H1 (cell line): Measurements from ENCODE around the gene ARHGAP42. TPM values are rescaled to one million over a fixed set of nuclear protein-coding genes. Genes with fewer than 3 reads are reported as not detected.

Experiments
- CTCF ChIA-PET: fragments of 300-600 bp; sonication (Branson Sonifier 250); formaldehyde crosslinking; loops from one replicate; lab custom pipeline; 2021; ENCODE audit not compliant: partially characterized antibody; lab: Charles Lee
- POLR2A ChIA-PET: fragments of 300-600 bp; sonication (Branson Sonifier 250); formaldehyde crosslinking; loops from one replicate; lab custom pipeline; 2021; ENCODE audit warnings: inconsistent platforms; ENCODE audit not compliant: partially characterized antibody; lab: Charles Lee
- DNase-seq, 2 experiments: peaks; one replicate each; pipeline versions ENCODE4 v3.0.0 to v3.0.0-alpha.2; 2010 to 2022; ENCODE audit warnings: low spot score in 2 of 2, low read depth in 1 of 2, mixed read lengths in 1 of 2
- FAIRE-seq: peaks from 2 replicates; lab custom pipeline; 2011; peaks lifted over from hg19 to GRCh38; lab: Jason Lieb, UNC
- H2AFZ ChIP-seq: 2 replicates; pipeline ENCODE4 v1.8.1; 2012; ENCODE audit warnings: low read length, inconsistent platforms
- H2AK5ac ChIP-seq: 2 replicates; pipeline ENCODE4 v1.6.1; 2013; ENCODE audit warnings: low read depth, low read length
- H2BK120ac ChIP-seq: replicated peaks from 2 replicates; pipeline ENCODE3; 2013; ENCODE audit warnings: low read depth, low read length, inconsistent platforms
- H2BK12ac ChIP-seq: 2 replicates; pipeline ENCODE4 v1.6.1; 2013; ENCODE audit warnings: low read depth, low read length
- H2BK15ac ChIP-seq: 2 replicates; pipeline ENCODE4 v1.6.1; 2013; ENCODE audit warnings: low read length
- H2BK20ac ChIP-seq: 2 replicates; pipeline ENCODE4 v1.6.1; 2013; ENCODE audit warnings: low read length
- H2BK5ac ChIP-seq: 2 replicates; pipeline ENCODE4 v1.6.1; 2013; ENCODE audit warnings: low read depth, low read length
- H3K14ac ChIP-seq: 2 replicates; pipeline ENCODE4 v1.6.1; 2013; ENCODE audit warnings: inconsistent platforms; ENCODE audit not compliant: insufficient read length
- H3K18ac ChIP-seq: 2 replicates; pipeline ENCODE4 v1.6.1; 2013; ENCODE audit warnings: low read length; ENCODE audit errors: extremely low read depth
- H3K23ac ChIP-seq: 2 replicates; pipeline ENCODE4 v1.6.1; 2013; ENCODE audit warnings: inconsistent platforms; ENCODE audit not compliant: insufficient read length
- H3K23me2 ChIP-seq: 2 replicates; pipeline ENCODE4 v1.6.1; 2013; ENCODE audit warnings: low read depth, low read length
- H3K27ac ChIP-seq: 2 replicates; pipeline ENCODE4 v1.6.1; 2011; ENCODE audit warnings: low read depth, low read length, inconsistent platforms
- H3K27me3 ChIP-seq, 4 experiments: replicated peaks in 1 of 4; 1 replicate in 1 of 4; 2 replicates in 3 of 4; pipeline versions ENCODE4 v1.6.1 to v1.8.1; 2011 to 2013; ENCODE audit warnings: low read length in 3 of 4, mild to moderate bottlenecking in 3 of 4, inconsistent platforms in 2 of 4, mixed read lengths in 2 of 4, moderate library complexity in 1 of 4; ENCODE audit not compliant: control insufficient read depth in 3 of 4, insufficient read depth in 3 of 4; ENCODE audit errors: extremely low read depth in 1 of 4
- H3K36me3 ChIP-seq, 4 experiments: 2 replicates each; pipeline versions ENCODE4 v1.6.1 to v1.8.1; 2011 to 2013; ENCODE audit warnings: mild to moderate bottlenecking in 4 of 4, low read length in 3 of 4, moderate library complexity in 2 of 4, control low read depth in 1 of 4, inconsistent platforms in 1 of 4; ENCODE audit not compliant: insufficient read depth in 4 of 4, control insufficient read depth in 2 of 4
- H3K4ac ChIP-seq: replicated peaks from 2 replicates; pipeline ENCODE3; 2013; ENCODE audit warnings: low read length, low read depth, mixed read lengths, inconsistent platforms; ENCODE audit not compliant: insufficient read length
- H3K4me1 ChIP-seq, 4 experiments: replicated peaks in 1 of 4; 1 replicate in 1 of 4; 2 replicates in 3 of 4; pipeline versions ENCODE4 v1.6.1 to v1.8.1; 2011 to 2013; ENCODE audit warnings: low read length in 3 of 4, inconsistent platforms in 2 of 4, mixed read lengths in 1 of 4; ENCODE audit not compliant: insufficient read depth in 4 of 4, control insufficient read depth in 3 of 4
- H3K4me2 ChIP-seq, 2 experiments: 2 replicates each; pipeline versions ENCODE4 v1.6.1 to v1.8.1; 2011 to 2013; ENCODE audit warnings: low read depth in 2 of 2, low read length in 2 of 2, control low read depth in 1 of 2, inconsistent platforms in 1 of 2, mild to moderate bottlenecking in 1 of 2; ENCODE audit not compliant: insufficient read depth in 1 of 2
- H3K4me3 ChIP-seq, 4 experiments: fragments of 200-600, 300-600 bp in 1 of 4; sonication (generic), shearing (Covaris generic), sonication (Bioruptor Twin) in 1 of 4; 2 replicates each; pipeline versions ENCODE4 v1.5.1 to v1.8.1; 2011 to 2016; ENCODE audit warnings: low read length in 4 of 4, low read depth in 3 of 4, control low read depth in 2 of 4, inconsistent platforms in 2 of 4, mild to moderate bottlenecking in 2 of 4, mixed read lengths in 1 of 4, moderate library complexity in 1 of 4; ENCODE audit not compliant: insufficient read depth in 2 of 4; ENCODE audit errors: extremely low read depth in 1 of 4
- H3K56ac ChIP-seq: replicated peaks from 2 replicates; pipeline ENCODE3; 2013; ENCODE audit warnings: low read depth, mild to moderate bottlenecking, mixed read lengths, low read length, inconsistent platforms; ENCODE audit not compliant: insufficient read length
- H3K79me1 ChIP-seq: 2 replicates; pipeline ENCODE4 v1.6.1; 2013; ENCODE audit warnings: low read depth, low read length, control low read depth
- H3K79me2 ChIP-seq, 2 experiments: 2 replicates each; pipeline versions ENCODE4 v1.6.1 to v1.8.1; 2012 to 2013; ENCODE audit warnings: low read length in 2 of 2, mild to moderate bottlenecking in 2 of 2, inconsistent platforms in 1 of 2; ENCODE audit not compliant: insufficient read depth in 2 of 2, control insufficient read depth in 1 of 2
- H3K9ac ChIP-seq, 4 experiments: replicated peaks in 1 of 4; 1 replicate in 1 of 4; 2 replicates in 3 of 4; pipeline versions ENCODE4 v1.6.1 to v1.8.1; 2011 to 2013; ENCODE audit warnings: low read depth in 3 of 4, low read length in 3 of 4, control low read depth in 2 of 4, mild to moderate bottlenecking in 2 of 4, moderate library complexity in 2 of 4, inconsistent platforms in 1 of 4; ENCODE audit errors: extremely low read depth in 1 of 4
- H3K9me3 ChIP-seq, 2 experiments: 2 replicates each; pipeline versions ENCODE4 v1.6.1 to v1.8.1; 2012 to 2013; ENCODE audit warnings: mild to moderate bottlenecking in 2 of 2, moderate library complexity in 2 of 2, control low read depth in 1 of 2, inconsistent platforms in 1 of 2, low read depth in 1 of 2, low read length in 1 of 2, mixed read lengths in 1 of 2; ENCODE audit not compliant: insufficient read depth in 2 of 2
- H4K20me1 ChIP-seq, 2 experiments: replicated peaks in 1 of 2; 2 replicates each; pipeline versions ENCODE3 to v1.8.1; 2011 to 2013; ENCODE audit warnings: inconsistent platforms in 2 of 2, low read length in 2 of 2, mild to moderate bottlenecking in 1 of 2; ENCODE audit not compliant: insufficient read depth in 2 of 2, control insufficient read depth in 1 of 2
- H4K5ac ChIP-seq: 2 replicates; pipeline ENCODE4 v1.6.1; 2013; ENCODE audit warnings: low read length, low read depth, mixed read lengths, inconsistent platforms; ENCODE audit not compliant: insufficient read length
- H4K8ac ChIP-seq: 2 replicates; pipeline ENCODE4 v1.8.0; 2013; ENCODE audit warnings: mild to moderate bottlenecking, moderate library complexity, low read length, inconsistent platforms; ENCODE audit not compliant: insufficient read depth; ENCODE audit errors: extremely low read depth
- H4K91ac ChIP-seq: replicated peaks from 2 replicates; pipeline ENCODE3; 2013; ENCODE audit warnings: low read length, mixed read lengths, inconsistent platforms; ENCODE audit not compliant: insufficient read length
- SRF ChIP-seq: IDR thresholded peaks from 2 replicates; pipeline ENCODE4 v1.6.1; 2011; ENCODE audit warnings: mild to moderate bottlenecking, low read depth, low read length, moderate library complexity
- TAF7 ChIP-seq: optimal IDR thresholded peaks from 2 replicates; pipeline ENCODE3; 2011; ENCODE audit warnings: low read depth, mild to moderate bottlenecking, inconsistent platforms, low read length, moderate library complexity, borderline replicate concordance
- ZNF274 ChIP-seq: IDR thresholded peaks from 2 replicates; pipeline ENCODE4 v1.7.0; 2012; ENCODE audit warnings: low read length, borderline replicate concordance; ENCODE audit errors: extremely low read depth
- WGBS, 2 experiments: shearing (Covaris generic) in 1 of 2; methylation state at CpG; one replicate each; pipeline versions ENCODE4 v1.1.6 to v1.1.7; 2013 to 2015; ENCODE audit warnings: low lambda C conversion rate in 2 of 2, mixed read lengths in 2 of 2, inconsistent platforms in 1 of 2, low coverage in 1 of 2, missing lambda C conversion rate in 1 of 2; ENCODE audit not compliant: insufficient replicate concordance in 2 of 2, insufficient coverage in 1 of 2, insufficient read length in 1 of 2; ENCODE audit errors: extremely low coverage in 1 of 2, missing lambda C conversion rate in 1 of 2; 5-methylcytosine and 5-hydroxymethylcytosine counted together
- polyA plus RNA-seq, 7 experiments: library from polyadenylated mRNA; depleted of rRNA in 3 of 7; stranded (reverse) in 5 of 7; unstranded in 2 of 7; fragments of >200 nt in 5 of 7; fragments of 200-250 nt in 2 of 7; gene quantifications; 1 replicate in 5 of 7; 2 replicates in 1 of 7; 4 replicates in 1 of 7; pipeline versions ENCODE4 v1.2.1 to v1.2.3, GENCODE V29; 2011 to 2013; ENCODE audit warnings: missing spikeins in 2 of 7, mixed read lengths in 2 of 7
- total RNA-seq: library from RNA; stranded (reverse); fragmentation: NEBNext Ultra II Directional; extraction: Animal tissue kit (Norgen Biotek cat#: 25700); gene quantifications from 2 replicates; pipeline ENCODE4 v1.2.1, GENCODE V29; 2021

Gene ARHGAP42
- total and polyA plus RNA-seq, 2 of the 8 experiments (the other 6 are each of a cell fraction or from before 2014, with no cell fraction given) = 22.2 to 33.5 TPM

DNA sequence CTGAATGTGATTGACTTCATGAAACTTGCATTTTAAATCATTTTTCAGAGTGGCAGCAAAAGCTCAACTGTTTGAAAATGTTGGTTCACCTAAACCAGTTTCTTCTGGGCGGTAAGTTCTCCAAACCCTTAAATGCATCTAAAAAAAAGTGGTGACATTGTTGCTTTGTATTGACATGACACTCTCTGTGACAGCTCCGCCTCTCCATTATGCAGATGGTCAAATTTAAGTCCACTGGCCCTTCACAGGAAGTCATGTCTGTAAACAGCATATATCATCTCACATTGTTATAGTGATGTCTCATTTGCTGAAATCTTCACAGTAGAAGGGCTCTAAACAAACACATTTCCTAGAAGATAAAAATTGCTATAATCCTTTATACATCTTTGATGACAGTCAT lies 291.9 kb downstream of the ARHGAP42 start:
- Histone ChIP-seq H3K79me2 (no peaks in the 10 kb centered on the region), H3K23ac (no peak overlapping the region), H3K23me2 (no peaks in the 10 kb centered on the region), H3K4me2 (no peak overlapping the region), H4K5ac (no peak overlapping the region), H2BK5ac (no peak overlapping the region), H2BK120ac (no peak overlapping the region), H3K79me1 (no peaks in the 10 kb centered on the region), H2AK5ac (no peak overlapping the region), H2AFZ (no peak overlapping the region), H4K8ac (no peak overlapping the region), H3K14ac (no peak overlapping the region), H4K20me1 (peaks cover 8 to 12% of the 10 kb centered on the region in 2 experiments), H4K91ac (no peak overlapping the region), H2BK12ac (no peak overlapping the region), H2BK15ac (no peak overlapping the region), H3K4me3 (no peak overlapping the region), H3K9ac (no peak overlapping the region), H3K18ac (no peak overlapping the region), H3K56ac (no peak overlapping the region), H3K36me3 (peaks cover 0 to 39% (median 13%) of the 10 kb centered on the region in 4 experiments; a peak in 4 of 8 replicates), H3K9me3 (no peaks in the 10 kb centered on the region), H3K27me3 (peaks cover 17 to 37% (median 22%) of the 10 kb centered on the region in 4 experiments; a peak in 5 of 7 replicates), H3K4me1 (no peaks in the 10 kb centered on the region; a peak in 1 of 7 replicates), H2BK20ac (no peak overlapping the region), H3K4ac (no peak overlapping the region), H3K27ac (no peak overlapping the region)
- 83% methylated on average over 2 of the region's 2 CpGs; no CpG with 5 or more reads in 1 of the 2 experiments for WGBS, 2 experiments
- CTCF ChIA-PET = interaction anchor here (0.7 to 1.4 kb wide), 5 partner anchors 8 to 346 kb away, joined by 3 to 4 read pairs (median 3); no protein-coding TSS in a partner anchor
- no peak for TF ChIP-seq ZNF274
- no peak for TF ChIP-seq SRF
- TF ChIP-seq TAF7 = no peak
- FAIRE-seq (no peak), DNase-seq (no peak)
- POLR2A ChIA-PET = no interaction called here
